GM23338 (cell line): Measurements from ENCODE around the gene EMILIN3. TPM values are rescaled to one million over a fixed set of nuclear protein-coding genes. Genes with fewer than 3 reads are reported as not detected.

Source experiments
- ATAC-seq: fragments of 200-7000 bp; cut with Tn5 transposase; 3 replicates; pipeline ENCODE4 v1.9.1; 2020
- DNase-seq: peaks from one replicate; pipeline ENCODE4 v3.0.0-alpha.2; 2015; ENCODE audit warnings: low spot score
- H2AFZ ChIP-seq: fragments of 200-600 bp; sonication (generic); 2 replicates; pipeline ENCODE4 v1.8.0; 2016; ENCODE audit warnings: antibody characterized with exemption, mild to moderate bottlenecking, moderate library complexity
- H3F3A ChIP-seq: fragments of 200-600 bp; sonication (generic); replicated peaks from 2 replicates; pipeline ENCODE4 v1.8.0; 2017; ENCODE audit warnings: antibody characterized with exemption, mixed run types, low read depth
- H3K27ac ChIP-seq: fragments of 200-600 bp; sonication (generic); 2 replicates; pipeline ENCODE4 v1.6.1; 2016; ENCODE audit warnings: low read depth
- H3K27me3 ChIP-seq: fragments of 200-600 bp; sonication (generic); 2 replicates; pipeline ENCODE4 v1.8.0; 2016; ENCODE audit warnings: mild to moderate bottlenecking, mixed run types, moderate library complexity; ENCODE audit not compliant: insufficient read depth
- H3K36me3 ChIP-seq: fragments of 200-600 bp; sonication (generic); 2 replicates; pipeline ENCODE4 v1.8.0; 2016; ENCODE audit warnings: mild to moderate bottlenecking; ENCODE audit not compliant: insufficient read depth
- H3K4me1 ChIP-seq: fragments of 200-600 bp; sonication (generic); 2 replicates; pipeline ENCODE4 v1.8.0; 2016; ENCODE audit warnings: mild to moderate bottlenecking, moderate library complexity; ENCODE audit not compliant: insufficient read depth
- H3K4me2 ChIP-seq: fragments of 200-600 bp; sonication (generic); 2 replicates; pipeline ENCODE4 v1.7.1; 2017; ENCODE audit warnings: mixed run types
- H3K4me3 ChIP-seq: fragments of 200-600 bp; sonication (generic); 2 replicates; pipeline ENCODE4 v1.6.1; 2016; ENCODE audit warnings: mixed run types
- H3K79me2 ChIP-seq: fragments of 200-600 bp; sonication (generic); replicated peaks from 2 replicates; pipeline ENCODE4 v1.8.0; 2017; ENCODE audit warnings: mild to moderate bottlenecking; ENCODE audit not compliant: insufficient read depth
- H3K9me2 ChIP-seq: fragments of 200-600 bp; sonication (generic); 2 replicates; pipeline ENCODE4 v1.8.0; 2017; ENCODE audit not compliant: insufficient read depth
- H4K20me1 ChIP-seq: fragments of 200-600 bp; sonication (generic); replicated peaks from 2 replicates; pipeline ENCODE4 v1.8.0; 2017; ENCODE audit warnings: mild to moderate bottlenecking; ENCODE audit not compliant: insufficient read depth
- H3K27ac Mint-ChIP-seq: 2 replicates; pipeline ENCODE4 v1.8.0; 2020; ENCODE audit warnings: inconsistent platforms, mild to moderate bottlenecking, moderate library complexity, mixed read lengths
- H3K27me3 Mint-ChIP-seq: 3 replicates; pipeline ENCODE4 v1.8.0; 2022; ENCODE audit warnings: low read depth, mild to moderate bottlenecking, moderate library complexity, mixed read lengths, inconsistent platforms; ENCODE audit not compliant: insufficient read depth, poor library complexity
- H3K36me3 Mint-ChIP-seq: 3 replicates; pipeline ENCODE4 v1.8.0; 2021; ENCODE audit warnings: low read depth, mild to moderate bottlenecking, inconsistent platforms, moderate library complexity, mixed read lengths
- H3K4me1 Mint-ChIP-seq: 3 replicates; pipeline ENCODE4 v1.8.0; 2020; ENCODE audit warnings: mild to moderate bottlenecking, inconsistent platforms, mixed read lengths
- H3K4me3 Mint-ChIP-seq: 3 replicates; pipeline ENCODE4 v1.8.0; 2021; ENCODE audit warnings: moderate library complexity, mild to moderate bottlenecking, inconsistent platforms, mixed read lengths
- H3K9me3 Mint-ChIP-seq: 3 replicates; pipeline ENCODE4 v1.8.0; 2020; ENCODE audit warnings: moderate library complexity, mild to moderate bottlenecking, inconsistent platforms, mixed read lengths
- CTCF ChIP-seq, 2 experiments: fragments of 200-600 bp in 1 of 2; sonication (generic) in 1 of 2; conservative IDR thresholded peaks; 2 replicates each; pipeline versions ENCODE4 v1.5.1 to v1.6.1; 2016 to 2017; ENCODE audit warnings: antibody characterized with exemption in 2 of 2, low read depth in 2 of 2, mild to moderate bottlenecking in 2 of 2, moderate library complexity in 1 of 2
- EZH2phosphoT487 ChIP-seq: fragments of 200-600 bp; sonication (generic); IDR thresholded peaks from one replicate; pipeline ENCODE4 v1.8.1; 2018; ENCODE audit warnings: antibody characterized with exemption; ENCODE audit not compliant: unreplicated experiment
- JUNB ChIP-seq: IDR thresholded peaks from one replicate; pipeline ENCODE4 v1.6.1; 2016; ENCODE audit warnings: antibody characterized with exemption; ENCODE audit not compliant: unreplicated experiment
- NANOG ChIP-seq: IDR thresholded peaks from 2 replicates; pipeline ENCODE4 v1.6.1; 2016; ENCODE audit warnings: antibody characterized with exemption, borderline replicate concordance
- POLR2AphosphoS5 ChIP-seq: IDR thresholded peaks from 2 replicates; pipeline ENCODE4 v1.6.1; 2016; ENCODE audit warnings: antibody characterized with exemption, low read depth
- REST ChIP-seq: IDR thresholded peaks from one replicate; pipeline ENCODE4 v1.6.1; 2018; ENCODE audit warnings: antibody characterized with exemption; ENCODE audit not compliant: unreplicated experiment
- ZNF114 ChIP-seq: fragments of 250-450 bp; sonication (Bioruptor Pico); IDR thresholded peaks from 2 replicates; pipeline ENCODE4 v1.5.0; 2020; ENCODE audit warnings: mild to moderate bottlenecking, moderate library complexity
- ZNF331 ChIP-seq: fragments of 250-450 bp; sonication (Bioruptor Pico); IDR thresholded peaks from 2 replicates; pipeline ENCODE4 v1.5.0; 2020; ENCODE audit warnings: low read depth, mild to moderate bottlenecking, moderate library complexity
- ZNF462 ChIP-seq: fragments of 250-450 bp; sonication (Bioruptor Pico); IDR thresholded peaks from 2 replicates; pipeline ENCODE4 v1.5.0; 2020; ENCODE audit warnings: mild to moderate bottlenecking, moderate library complexity
- polyA plus RNA-seq: library from polyadenylated mRNA; unstranded; fragments of >200 nt; fragmentation: Nextera tagmentation; extraction: Ambion mirVana; gene quantifications from 2 replicates; pipeline ENCODE4 v1.2.1, GENCODE V29; 2016
- total RNA-seq: library from RNA; depleted of rRNA; stranded (reverse); fragments of >200 nt; shearing (Covaris generic); gene quantifications from 2 replicates; pipeline ENCODE4 v1.2.3, GENCODE V29; 2014

Gene EMILIN3
- total and polyA plus RNA-seq, 2 experiments from 2014 or later: 0.53 to 6.6 TPM

GRCh38 chr20:41336711-41337492, 29.7 kb downstream of the EMILIN3 start (continued):
- TF ChIP-seq ZNF462 (CRISPR knock-in tag) (no peak), ZNF114 (CRISPR knock-in tag) (no peak), CTCF (conservative IDR thresholded peaks at IDR 0.05; ENCODE audit: low read depth in 2 of 2) (no peak)

- Mint-ChIP-seq H3K27ac (no peak overlapping the region), H3K36me3 (no peaks in the 10 kb centered on the region), H3K27me3 (peaks cover 16% of the 10 kb centered on the region), H3K4me1 (peaks cover 8% of the 10 kb centered on the region), H3K9me3 (no peaks in the 10 kb centered on the region), H3K4me3 (no peak overlapping the region)
- Histone ChIP-seq H3K79me2 (no peaks in the 10 kb centered on the region), H3F3A (no peaks in the 10 kb centered on the region; the same call in 1 of the 2 replicates), H3K36me3 (no peaks in the 10 kb centered on the region), H3K27me3 (peaks cover 7% of the 10 kb centered on the region; the same call in 1 of the 2 replicates), H3K4me3 (no peak overlapping the region), H3K4me1 (peaks cover 7% of the 10 kb centered on the region), H3K9me2 (no peaks in the 10 kb centered on the region), H3K4me2 (no peak overlapping the region), H3K27ac (no peak overlapping the region), H4K20me1 (no peaks in the 10 kb centered on the region; the same call in 1 of the 2 replicates), H2AFZ (peak overlapping the region; percentile 84)
- TF ChIP-seq POLR2AphosphoS5 (no peak), REST (no peak), NANOG (no peak), ZNF331 (no peak), JUNB (no peak), EZH2phosphoT487 (no peak)
- DNase-seq (no peak), ATAC-seq (no peak)
Observed at GRCh38 chr20:41335591-41335990, 31.0 kb downstream of the EMILIN3 start.
